Fibroblast of lung (primary cell): ENCODE results near the gene ESAM.

Experiments used
- EZH2 ChIP-seq: IDR thresholded peaks from 2 replicates; pipeline ENCODE4 v1.5.1; 2012; ENCODE audit warnings: low read length, control low read depth, mild to moderate bottlenecking; ENCODE audit errors: missing control alignments
- TF ChIP-seq, protein P1 (sequence below), 2 donors: IDR thresholded peaks in 1 of 2; conservative IDR thresholded peaks in 1 of 2; 1 replicate in 1 of 2; 2 replicates in 1 of 2; pipeline ENCODE4 v1.5.1; 2011 to 2012; ENCODE audit warnings: low read length in 2 of 2, control low read depth in 1 of 2, inconsistent platforms in 1 of 2, low read depth in 1 of 2, mild to moderate bottlenecking in 1 of 2

DNA sequence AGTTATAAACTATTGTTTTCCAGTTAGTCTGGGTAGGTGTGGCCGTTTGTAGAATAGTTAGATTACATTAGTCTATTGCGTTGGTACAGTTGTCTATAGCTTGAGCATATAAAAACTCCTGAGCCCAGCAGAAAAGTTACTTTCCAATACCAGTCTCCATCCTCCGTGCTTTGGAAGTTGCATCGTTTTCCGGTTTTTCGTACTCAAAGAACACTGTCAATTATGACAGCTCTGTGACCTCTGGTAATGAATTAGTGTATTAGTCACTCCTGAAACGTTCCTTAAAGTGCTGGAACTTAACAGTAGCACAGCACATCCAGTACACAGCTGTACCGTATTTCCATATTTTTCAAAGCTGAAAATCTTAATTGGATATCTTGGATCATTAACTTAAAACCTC is 38.9 kb upstream of the ESAM start:
- TF ChIP-seq, protein P1, sequence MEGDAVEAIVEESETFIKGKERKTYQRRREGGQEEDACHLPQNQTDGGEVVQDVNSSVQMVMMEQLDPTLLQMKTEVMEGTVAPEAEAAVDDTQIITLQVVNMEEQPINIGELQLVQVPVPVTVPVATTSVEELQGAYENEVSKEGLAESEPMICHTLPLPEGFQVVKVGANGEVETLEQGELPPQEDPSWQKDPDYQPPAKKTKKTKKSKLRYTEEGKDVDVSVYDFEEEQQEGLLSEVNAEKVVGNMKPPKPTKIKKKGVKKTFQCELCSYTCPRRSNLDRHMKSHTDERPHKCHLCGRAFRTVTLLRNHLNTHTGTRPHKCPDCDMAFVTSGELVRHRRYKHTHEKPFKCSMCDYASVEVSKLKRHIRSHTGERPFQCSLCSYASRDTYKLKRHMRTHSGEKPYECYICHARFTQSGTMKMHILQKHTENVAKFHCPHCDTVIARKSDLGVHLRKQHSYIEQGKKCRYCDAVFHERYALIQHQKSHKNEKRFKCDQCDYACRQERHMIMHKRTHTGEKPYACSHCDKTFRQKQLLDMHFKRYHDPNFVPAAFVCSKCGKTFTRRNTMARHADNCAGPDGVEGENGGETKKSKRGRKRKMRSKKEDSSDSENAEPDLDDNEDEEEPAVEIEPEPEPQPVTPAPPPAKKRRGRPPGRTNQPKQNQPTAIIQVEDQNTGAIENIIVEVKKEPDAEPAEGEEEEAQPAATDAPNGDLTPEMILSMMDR (conservative IDR thresholded peaks at IDR 0.05 in 1 of 2, IDR thresholded peaks at IDR 0.05 in 1 of 2; ENCODE audit: low read depth in 1 of 2, low read length in 2 of 2): no peak
- no peak for TF ChIP-seq EZH2
